AG09319 (cell line): ENCODE results near the gene CCDC3.

Source experiments
- DNase-seq: peaks from one replicate; pipeline ENCODE4 v3.0.0-alpha.2; 2010; ENCODE audit warnings: low read depth; ENCODE audit errors: extremely low read depth
- CTCF ChIP-seq: IDR thresholded peaks from 2 replicates; pipeline ENCODE4 v1.5.1; 2011; ENCODE audit warnings: low read depth, mild to moderate bottlenecking, inconsistent platforms, low read length, moderate library complexity

The CCDC3 gene

GRCh38 chr10:12961416-12962205, 39.9 kb downstream of the CCDC3 start:
- no peak for TF ChIP-seq CTCF
- no peak for DNase-seq

GRCh38 chr10:12960941-12961340, 40.6 kb downstream of the CCDC3 start:
- TF ChIP-seq CTCF = no peak
- DNase-seq = no peak

DNA sequence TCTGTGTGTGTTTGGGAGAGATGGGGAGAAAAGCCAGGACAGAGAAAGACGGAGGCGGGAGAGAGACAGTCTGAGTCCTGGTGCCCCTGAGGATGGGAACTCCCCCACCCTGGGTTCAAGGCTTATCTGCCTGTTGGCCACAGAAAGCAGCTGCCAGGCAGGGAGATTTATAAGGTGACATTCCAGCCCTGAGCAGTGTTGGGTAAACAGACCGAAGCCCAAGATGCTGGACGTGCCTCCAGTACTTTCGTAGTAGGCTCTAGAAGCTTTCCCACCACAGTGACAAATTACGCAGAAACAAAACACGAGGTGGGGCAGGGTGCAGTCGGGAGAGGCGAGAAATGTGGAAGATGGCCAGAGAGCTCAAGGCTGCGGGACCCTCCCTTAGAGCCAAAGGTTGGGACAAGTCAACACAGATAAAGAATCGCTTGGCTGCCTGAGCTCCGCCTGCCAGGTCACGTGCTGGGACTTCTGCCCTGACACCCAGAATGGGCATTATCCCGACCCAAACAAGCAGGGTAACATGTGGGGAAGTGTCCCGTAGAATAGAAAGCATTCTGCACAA, 41.1 kb downstream of the CCDC3 start:
- no peak for TF ChIP-seq CTCF
- no peak for DNase-seq

- DNase-seq = no peak
- TF ChIP-seq CTCF = no peak
These were observed 42.9 kb downstream of the CCDC3 start for GRCh38 chr10:12958546-12959110.

- no peak for TF ChIP-seq CTCF
- no peak for DNase-seq
These were observed 44.4 kb downstream of the CCDC3 start for GRCh38 chr10:12957081-12957480.

- no peak for TF ChIP-seq CTCF
- DNase-seq = no peak
These were observed 46.6 kb downstream of the CCDC3 start for GRCh38 chr10:12954866-12955265.

- DNase-seq = no peak
- no peak for TF ChIP-seq CTCF
These were observed 50.9 kb downstream of the CCDC3 start for GRCh38 chr10:12950583-12951128.
